GM18520 (cell line): ENCODE measurements around the gene ADM2.

Experiments
- ATAC-seq: cut with Tn5 transposase; IDR thresholded peaks from one replicate; pipeline ENCODE4 v1.9.1; 2021; ENCODE audit not compliant: unreplicated experiment

ADM2 gene

GRCh38 chr22:50445071-50445879 lies 36.1 kb upstream of the ADM2 start:
- no peak for ATAC-seq

- ATAC-seq, result no peak
Measured at GRCh38 chr22:50445880-50446707, 35.2 kb upstream of the ADM2 start.

DNA sequence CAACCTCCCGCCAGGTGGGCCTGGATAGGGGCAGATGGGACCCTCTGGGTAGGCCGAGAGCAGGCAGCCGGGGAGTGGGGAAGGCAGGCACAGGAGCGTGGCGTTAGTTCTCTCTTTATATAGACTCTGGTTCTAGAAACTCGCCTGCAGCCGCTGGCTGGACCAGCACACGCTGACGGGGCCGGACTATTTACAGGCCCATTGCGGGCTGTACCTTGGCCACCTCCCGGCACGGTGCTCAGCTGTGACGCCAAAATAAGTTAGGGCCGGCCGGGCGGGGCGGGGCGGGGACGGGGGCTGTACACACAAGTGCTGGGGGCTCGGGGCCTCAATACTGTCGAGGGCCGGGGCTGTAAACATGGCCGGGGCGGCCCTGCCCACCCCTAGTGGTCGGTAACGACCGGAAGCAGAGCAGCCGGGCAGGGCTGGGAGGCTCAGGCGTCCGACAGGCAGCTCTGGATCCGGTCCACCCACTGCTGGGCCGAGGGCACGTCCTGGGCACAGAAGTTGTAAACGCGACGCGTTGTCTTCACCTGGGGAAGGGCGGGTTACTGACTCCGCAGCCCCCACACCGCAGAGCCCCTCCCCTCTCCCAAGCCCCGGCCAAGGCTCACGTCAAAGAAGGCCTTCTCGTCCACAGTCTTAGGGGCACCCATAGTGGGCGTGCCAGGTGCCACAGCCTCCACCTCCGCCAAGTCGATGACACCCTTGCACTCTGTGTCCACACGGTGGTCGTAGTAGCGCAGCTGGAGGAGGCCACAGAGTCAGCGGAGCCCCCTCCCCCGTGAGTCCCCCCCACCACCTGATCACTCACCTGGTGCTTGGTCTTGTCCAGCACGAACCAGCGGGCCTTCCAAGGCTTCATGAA lies 34.4 kb upstream of the ADM2 start:
- no peak for ATAC-seq

DNA sequence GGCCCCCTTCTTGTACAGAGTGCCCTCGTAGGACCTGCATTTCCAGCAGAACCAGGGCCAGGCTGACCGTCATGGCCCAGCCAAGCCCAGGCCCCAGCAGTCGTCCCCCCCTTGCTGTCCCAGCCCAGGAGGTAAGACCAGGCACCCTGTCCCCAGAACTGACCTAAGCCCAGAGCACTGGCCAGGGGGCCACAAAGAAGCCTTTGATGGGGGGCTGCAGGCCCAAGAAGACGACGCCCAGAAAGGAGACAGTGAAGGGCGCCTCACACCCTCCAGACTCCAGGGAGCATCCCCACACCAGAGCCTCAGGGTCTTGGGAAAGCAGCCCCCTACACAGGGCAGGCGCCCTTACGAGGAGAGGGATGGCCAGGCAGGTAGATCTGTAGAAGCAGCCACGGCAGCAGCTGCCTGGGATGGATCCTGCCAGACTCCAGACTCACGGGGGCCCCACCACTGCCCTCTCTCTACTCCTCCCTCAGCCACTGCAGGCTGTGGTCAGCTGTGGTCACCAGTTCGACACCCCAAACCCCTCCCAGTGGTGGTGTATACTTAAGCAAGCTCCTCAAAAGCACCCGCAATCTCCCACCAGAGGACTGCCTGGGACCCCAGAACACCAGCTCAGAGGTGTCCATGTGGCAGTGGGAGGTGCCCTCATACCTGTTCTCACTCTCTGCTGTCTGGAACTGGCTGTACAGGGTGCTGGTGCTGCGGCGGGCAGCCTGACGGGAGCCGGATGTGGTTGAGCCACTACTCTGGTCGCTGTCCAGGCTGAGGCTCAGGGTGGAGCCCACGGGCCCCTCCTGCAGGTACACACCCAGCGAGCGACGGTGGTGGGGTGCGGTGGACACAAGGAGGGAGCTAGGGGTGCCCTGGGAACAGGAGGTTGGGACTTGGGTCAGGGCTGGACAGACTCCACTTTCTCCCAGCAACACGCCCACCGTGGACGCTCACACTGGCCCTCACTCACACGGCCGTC lies 33.5 kb upstream of the ADM2 start:
- no peak for ATAC-seq

DNA sequence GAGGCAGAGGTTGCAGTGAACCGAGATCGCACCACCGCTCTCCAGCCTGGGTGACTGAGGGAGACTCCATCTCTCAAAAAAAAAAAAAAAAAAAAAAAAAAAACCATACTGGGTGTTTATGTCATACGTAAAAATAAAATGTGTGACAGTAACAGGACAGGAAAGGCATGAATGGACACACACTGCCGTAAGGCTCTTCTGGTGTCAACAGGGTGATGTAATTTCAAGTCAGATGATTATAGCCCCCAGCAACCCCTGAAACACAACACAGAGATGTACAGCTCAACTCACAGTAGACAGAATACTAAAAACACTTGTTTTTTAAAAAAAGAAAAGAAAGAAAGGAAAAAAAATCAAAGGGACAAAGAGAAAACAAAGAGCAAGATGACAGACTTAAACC lies 28.7 kb upstream of the ADM2 start:
- ATAC-seq, result no peak

GRCh38 chr22:50454556-50455075 lies 26.7 kb upstream of the ADM2 start:
- ATAC-seq, result no peak

- no peak for ATAC-seq
Measured at GRCh38 chr22:50455201-50455600, 26.1 kb upstream of the ADM2 start.

- no peak for ATAC-seq
Measured at GRCh38 chr22:50456026-50456425, 25.3 kb upstream of the ADM2 start.

GRCh38 chr22:50456466-50457234 lies 24.7 kb upstream of the ADM2 start:
- no peak for ATAC-seq

DNA sequence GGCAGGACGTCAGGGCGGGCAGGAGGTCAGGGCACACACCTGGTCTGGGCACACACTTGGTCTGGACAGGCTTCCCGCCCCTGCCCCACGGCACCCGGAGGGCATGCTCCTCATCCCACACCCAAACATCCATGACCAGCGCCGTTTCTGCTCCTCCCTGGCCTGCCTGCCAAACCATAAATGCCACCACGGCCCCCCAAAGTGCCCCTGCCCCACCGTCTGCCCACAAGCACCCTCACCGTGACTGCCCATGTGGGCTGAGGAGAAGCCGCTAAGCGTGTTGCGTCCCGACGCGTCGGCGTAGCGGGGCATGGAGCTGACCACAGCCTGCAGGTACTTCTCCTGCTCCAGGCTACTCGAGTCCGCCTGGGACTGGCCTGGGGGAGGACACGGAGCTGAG lies 22.3 kb upstream of the ADM2 start:
- ATAC-seq, result no peak

GRCh38 chr22:50459496-50460140 lies 21.7 kb upstream of the ADM2 start:
- ATAC-seq, result no peak

DNA sequence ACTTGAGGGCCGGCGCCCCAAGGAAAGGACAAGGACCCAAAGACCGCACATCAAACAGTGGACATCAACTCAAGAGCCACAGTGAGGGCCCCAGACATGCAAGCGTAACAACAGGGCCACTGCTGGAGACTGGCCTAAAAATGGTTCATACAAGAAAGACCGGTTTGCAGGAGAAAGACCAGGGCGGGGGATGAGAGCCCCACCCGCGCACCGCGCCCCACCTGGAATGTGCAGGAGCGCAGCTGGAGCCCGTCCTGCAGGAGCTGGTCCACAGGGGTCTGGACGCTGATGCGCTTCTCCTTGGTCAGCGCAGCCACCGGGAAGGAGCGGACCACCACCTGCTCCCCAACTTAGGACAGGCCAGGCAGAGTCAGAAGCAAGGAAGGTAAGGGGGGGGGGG lies 20.4 kb upstream of the ADM2 start:
- ATAC-seq, result no peak

DNA sequence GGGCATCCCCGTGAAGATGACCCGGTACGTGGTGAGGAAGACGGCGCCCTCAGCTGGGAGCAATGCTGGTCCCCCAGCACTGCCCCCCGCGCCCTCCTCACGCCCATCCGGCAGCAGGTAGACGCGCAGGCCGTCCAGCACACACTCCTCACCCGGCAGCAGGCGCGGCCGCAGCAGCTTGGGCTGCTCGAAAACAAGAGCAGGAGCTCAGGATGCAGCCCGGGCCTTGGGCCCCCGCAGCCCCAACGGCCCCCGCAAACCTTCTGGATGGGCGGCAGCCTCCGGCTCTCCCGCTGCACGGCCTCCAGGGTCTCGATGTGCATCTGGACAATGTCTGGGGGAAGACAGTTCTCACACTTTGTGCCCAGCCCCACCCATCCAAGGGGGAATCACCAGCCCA lies 19.8 kb upstream of the ADM2 start:
- ATAC-seq, result no peak

DNA sequence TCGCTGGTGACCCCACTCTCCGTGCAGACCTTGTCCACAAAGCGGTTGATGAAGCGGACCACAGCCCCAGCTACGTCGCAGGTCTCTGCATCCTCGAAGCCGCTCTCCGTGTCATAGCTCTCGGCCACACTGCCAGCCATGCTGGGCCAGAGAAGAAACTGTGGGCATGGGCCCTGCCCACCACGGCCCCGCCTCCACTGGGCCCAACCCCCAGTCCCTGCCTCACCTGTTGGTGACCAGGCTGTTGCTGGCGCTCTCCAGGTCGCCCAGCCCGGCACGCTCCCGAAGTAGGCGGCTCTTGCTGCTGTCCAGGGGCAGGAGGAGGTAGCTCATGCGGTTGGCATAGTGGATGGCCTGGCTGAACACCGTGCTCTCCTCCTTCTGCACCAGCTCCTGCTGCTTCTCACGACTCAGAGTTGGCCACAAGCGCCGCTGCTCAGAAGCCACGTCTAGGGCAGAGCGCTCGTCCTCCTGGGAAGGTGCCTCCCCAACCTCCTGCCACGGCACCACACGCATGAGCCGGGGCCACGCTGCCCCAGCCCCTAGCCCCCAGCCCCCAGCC lies 19.3 kb upstream of the ADM2 start:
- ATAC-seq, result no peak

- no peak for ATAC-seq
Measured at GRCh38 chr22:50463188-50463900, 18.0 kb upstream of the ADM2 start.

- ATAC-seq, result no peak
Measured at GRCh38 chr22:50464451-50464850, 16.9 kb upstream of the ADM2 start.

DNA sequence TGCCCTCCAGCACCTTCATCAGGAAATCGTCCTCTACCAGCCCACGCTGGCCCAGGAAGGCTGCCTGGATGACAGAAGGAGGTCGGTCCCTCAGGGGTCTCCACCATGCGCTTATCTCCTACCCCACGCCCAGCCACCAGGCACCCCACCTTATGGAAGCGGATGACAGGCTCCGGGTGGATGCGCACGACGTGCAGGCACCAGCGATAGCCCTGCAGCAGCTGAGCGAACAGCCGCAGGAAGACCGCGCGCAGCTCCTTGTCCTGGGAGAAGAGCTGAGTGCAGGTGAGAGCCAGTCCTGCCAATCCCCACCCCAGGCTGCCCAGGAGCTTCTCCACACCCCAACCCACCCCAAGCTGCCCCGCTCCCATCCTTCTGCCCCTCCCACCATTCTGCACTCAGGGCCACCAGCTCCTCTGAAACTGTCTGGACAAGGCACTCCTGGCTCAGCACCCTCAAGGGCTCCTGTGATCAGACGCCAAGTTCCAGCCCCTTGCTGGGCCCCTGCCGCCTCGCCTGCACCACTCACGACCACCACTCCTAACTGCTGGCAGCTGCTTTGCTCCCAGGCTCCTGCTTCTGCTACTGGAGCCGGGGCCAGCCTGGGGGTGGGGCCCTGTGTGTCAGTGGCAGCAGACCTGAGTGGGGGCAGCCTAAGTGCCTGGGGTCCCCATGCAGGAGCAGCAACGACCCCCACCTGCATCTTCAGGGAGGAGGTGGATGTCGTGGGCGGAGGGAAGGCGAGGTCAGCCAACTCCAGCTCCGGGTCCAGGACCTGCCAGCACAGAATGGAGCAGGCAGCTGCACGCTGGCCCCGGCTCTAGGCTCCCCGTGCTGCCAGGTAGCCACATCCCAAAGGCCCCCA lies 16.0 kb upstream of the ADM2 start:
- ATAC-seq, result no peak
